Neural cell (in vitro differentiated cells): ENCODE data around the gene SNRPA. TPM values are rescaled to one million over a fixed set of nuclear protein-coding genes. Genes with fewer than 3 reads are reported as not detected.

Experiments used
- H2AFZ ChIP-seq: fragments of 200-600, 300-800 bp; sonication (generic), shearing (Covaris generic); 2 replicates; pipeline ENCODE4 v1.6.0; 2014; ENCODE audit warnings: low read depth, mild to moderate bottlenecking, antibody characterized with exemption, low read length, moderate library complexity
- H3F3A ChIP-seq: fragments of 200-600 bp; shearing (Covaris generic); 2 replicates; pipeline ENCODE4 v1.6.1; 2016; ENCODE audit warnings: mild to moderate bottlenecking, moderate library complexity, mixed read lengths, antibody characterized with exemption, low read length; ENCODE audit not compliant: insufficient read depth, poor library complexity, severe bottlenecking
- H3K27ac ChIP-seq: fragments of 200-600, 300-800 bp; sonication (generic), shearing (Covaris generic); 2 replicates; pipeline ENCODE4 v1.5.1; 2014; ENCODE audit warnings: mild to moderate bottlenecking, low read length, moderate library complexity
- H3K27me3 ChIP-seq: fragments of 300-800, 200-600 bp; sonication (generic), shearing (Covaris generic); 2 replicates; pipeline ENCODE4 v1.6.0; 2014; ENCODE audit warnings: mild to moderate bottlenecking, low read depth, low read length, moderate library complexity; ENCODE audit not compliant: insufficient read depth
- H3K36me3 ChIP-seq: fragments of 300-800, 200-600 bp; sonication (generic), shearing (Covaris generic); 2 replicates; pipeline ENCODE4 v1.5.1; 2014; ENCODE audit warnings: mild to moderate bottlenecking, antibody characterized with exemption, low read length, moderate library complexity; ENCODE audit not compliant: insufficient read depth
- H3K4me2 ChIP-seq: fragments of 300-800, 200-600 bp; sonication (generic), shearing (Covaris generic); 2 replicates; pipeline ENCODE4 v1.6.0; 2014; ENCODE audit warnings: mild to moderate bottlenecking, low read length
- H3K4me3 ChIP-seq: fragments of 300-800, 200-600 bp; sonication (generic), shearing (Covaris generic); 2 replicates; pipeline ENCODE4 v1.5.1; 2014; ENCODE audit warnings: mild to moderate bottlenecking, low read length, moderate library complexity
- H3K79me2 ChIP-seq: fragments of 200-600 bp; shearing (Covaris generic); replicated peaks from 2 replicates; pipeline ENCODE4 v1.6.0; 2014; ENCODE audit warnings: mild to moderate bottlenecking, low read length, moderate library complexity; ENCODE audit not compliant: insufficient read depth
- H3K9ac ChIP-seq: fragments of 300-800, 200-600 bp; sonication (generic), shearing (Covaris generic); 2 replicates; pipeline ENCODE4 v1.6.1; 2016; ENCODE audit warnings: mild to moderate bottlenecking, low read length, mixed read lengths
- H3K9me2 ChIP-seq: fragments of 200-600 bp; shearing (Covaris generic); 2 replicates; pipeline ENCODE4 v1.6.1; 2016; ENCODE audit warnings: mild to moderate bottlenecking, low read length, mixed read lengths; ENCODE audit not compliant: insufficient read depth
- H3K9me3 ChIP-seq: fragments of 200-600, 300-800 bp; sonication (generic), shearing (Covaris generic); 2 replicates; pipeline ENCODE4 v1.6.1; 2016; ENCODE audit warnings: mild to moderate bottlenecking, mixed run types, low read length, moderate library complexity, mixed read lengths
- H4K20me1 ChIP-seq: fragments of 200-600 bp; shearing (Covaris generic); 2 replicates; pipeline ENCODE4 v1.6.1; 2016; ENCODE audit warnings: mild to moderate bottlenecking, mixed run types; ENCODE audit not compliant: insufficient read depth
- EP300 ChIP-seq: fragments of 450-650 bp; conservative IDR thresholded peaks from 2 replicates; pipeline ENCODE4 v1.6.1; 2014; ENCODE audit warnings: antibody characterized with exemption, mild to moderate bottlenecking, moderate library complexity; ENCODE audit not compliant: poor library complexity, severe bottlenecking
- EZH2 ChIP-seq: fragments of 200-600, 300-800 bp; shearing (Covaris generic), sonication (generic); IDR thresholded peaks from 2 replicates; pipeline ENCODE4 v1.6.1; 2014; ENCODE audit warnings: antibody characterized with exemption, low read length, borderline replicate concordance, mild to moderate bottlenecking; ENCODE audit not compliant: insufficient read depth, poor library complexity, severe bottlenecking
- MXI1 ChIP-seq: fragments of 450-650 bp; conservative IDR thresholded peaks from 2 replicates; pipeline ENCODE4 v1.6.1; 2014; ENCODE audit warnings: antibody characterized with exemption, mild to moderate bottlenecking; ENCODE audit not compliant: poor library complexity, severe bottlenecking
- POLR2AphosphoS5 ChIP-seq: IDR thresholded peaks from 2 replicates; pipeline ENCODE4 v1.6.1; 2012
- RAD21 ChIP-seq: fragments of 450-650 bp; conservative IDR thresholded peaks from 2 replicates; pipeline ENCODE4 v1.6.1; 2014; ENCODE audit warnings: antibody characterized with exemption, mild to moderate bottlenecking, moderate library complexity
- SMC3 ChIP-seq: fragments of 450-650 bp; conservative IDR thresholded peaks from 2 replicates; pipeline ENCODE4 v1.6.1; 2014; ENCODE audit warnings: antibody characterized with exemption, mild to moderate bottlenecking, moderate library complexity; ENCODE audit not compliant: poor library complexity
- TAF1 ChIP-seq: IDR thresholded peaks from 2 replicates; pipeline ENCODE4 v1.6.1; 2012; ENCODE audit warnings: low read depth
- polyA plus RNA-seq: library from polyadenylated mRNA; depleted of rRNA; stranded (reverse); fragments of >200 nt; gene quantifications from 2 replicates; pipeline ENCODE4 v1.2.3, GENCODE V29; 2014
- TF ChIP-seq, protein P1 (sequence below): fragments of 450-650 bp; IDR thresholded peaks from 2 replicates; pipeline ENCODE4 v1.5.1; 2014; ENCODE audit warnings: antibody characterized with exemption, mild to moderate bottlenecking, moderate library complexity; ENCODE audit not compliant: poor library complexity, severe bottlenecking
- TF ChIP-seq, protein P2 (sequence below): IDR thresholded peaks from 2 replicates; pipeline ENCODE4 v1.6.1; 2012; ENCODE audit warnings: borderline replicate concordance

Gene SNRPA
- polyA plus RNA-seq, 1 donor from 2014 or later = 29.9 TPM

DNA sequence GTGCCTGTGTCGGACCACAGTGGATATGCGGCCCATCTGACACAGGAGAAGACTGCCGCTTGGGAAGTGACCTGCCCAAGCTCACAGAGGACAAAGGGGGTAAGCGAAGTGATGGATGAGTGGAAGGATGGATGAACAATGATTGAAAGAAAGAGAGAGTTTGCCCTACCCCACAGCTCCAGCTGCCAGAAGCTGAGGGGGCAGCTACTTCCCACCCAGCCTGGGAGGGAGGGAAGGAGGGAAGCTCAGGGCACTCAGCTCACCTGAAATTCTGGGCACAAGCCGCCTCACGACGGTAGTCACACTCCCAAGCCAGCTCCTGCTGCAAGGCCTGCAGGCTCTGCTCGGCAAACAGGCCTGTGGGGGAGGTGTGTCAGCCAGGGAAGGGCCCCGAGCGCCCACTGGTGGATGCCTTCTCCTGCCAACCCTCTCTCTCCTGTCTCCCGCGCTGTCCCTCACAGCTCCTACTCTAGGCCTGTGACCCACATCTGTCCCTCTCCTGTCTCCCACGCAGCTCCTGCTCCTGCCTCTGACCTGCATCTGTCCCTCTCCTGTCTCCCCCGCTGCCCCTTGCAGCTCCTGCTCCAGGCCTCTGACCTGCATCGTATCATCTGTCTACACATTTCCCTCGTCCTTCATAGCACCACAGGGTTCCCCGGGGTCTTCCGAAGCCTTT lies 48.5 kb upstream of the SNRPA start:
- Histone ChIP-seq H2AFZ (no peak overlapping the region), H3K79me2 (no peaks in the 10 kb centered on the region), H3K27ac (no peak overlapping the region), H3F3A (no peaks in the 10 kb centered on the region), H3K9ac (no peak overlapping the region), H3K4me2 (no peak overlapping the region), H3K4me3 (no peak overlapping the region), H3K9me3 (no peaks in the 10 kb centered on the region), H3K36me3 (peaks cover 8% of the 10 kb centered on the region), H3K9me2 (no peaks in the 10 kb centered on the region), H3K27me3 (no peaks in the 10 kb centered on the region), H4K20me1 (no peaks in the 10 kb centered on the region)
- no peak for TF ChIP-seq SMC3
- TF ChIP-seq EZH2 = no peak
- TF ChIP-seq MXI1 = no peak
- no peak for TF ChIP-seq TAF1
- TF ChIP-seq, protein P1, sequence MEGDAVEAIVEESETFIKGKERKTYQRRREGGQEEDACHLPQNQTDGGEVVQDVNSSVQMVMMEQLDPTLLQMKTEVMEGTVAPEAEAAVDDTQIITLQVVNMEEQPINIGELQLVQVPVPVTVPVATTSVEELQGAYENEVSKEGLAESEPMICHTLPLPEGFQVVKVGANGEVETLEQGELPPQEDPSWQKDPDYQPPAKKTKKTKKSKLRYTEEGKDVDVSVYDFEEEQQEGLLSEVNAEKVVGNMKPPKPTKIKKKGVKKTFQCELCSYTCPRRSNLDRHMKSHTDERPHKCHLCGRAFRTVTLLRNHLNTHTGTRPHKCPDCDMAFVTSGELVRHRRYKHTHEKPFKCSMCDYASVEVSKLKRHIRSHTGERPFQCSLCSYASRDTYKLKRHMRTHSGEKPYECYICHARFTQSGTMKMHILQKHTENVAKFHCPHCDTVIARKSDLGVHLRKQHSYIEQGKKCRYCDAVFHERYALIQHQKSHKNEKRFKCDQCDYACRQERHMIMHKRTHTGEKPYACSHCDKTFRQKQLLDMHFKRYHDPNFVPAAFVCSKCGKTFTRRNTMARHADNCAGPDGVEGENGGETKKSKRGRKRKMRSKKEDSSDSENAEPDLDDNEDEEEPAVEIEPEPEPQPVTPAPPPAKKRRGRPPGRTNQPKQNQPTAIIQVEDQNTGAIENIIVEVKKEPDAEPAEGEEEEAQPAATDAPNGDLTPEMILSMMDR = no peak
- TF ChIP-seq, protein P2, sequence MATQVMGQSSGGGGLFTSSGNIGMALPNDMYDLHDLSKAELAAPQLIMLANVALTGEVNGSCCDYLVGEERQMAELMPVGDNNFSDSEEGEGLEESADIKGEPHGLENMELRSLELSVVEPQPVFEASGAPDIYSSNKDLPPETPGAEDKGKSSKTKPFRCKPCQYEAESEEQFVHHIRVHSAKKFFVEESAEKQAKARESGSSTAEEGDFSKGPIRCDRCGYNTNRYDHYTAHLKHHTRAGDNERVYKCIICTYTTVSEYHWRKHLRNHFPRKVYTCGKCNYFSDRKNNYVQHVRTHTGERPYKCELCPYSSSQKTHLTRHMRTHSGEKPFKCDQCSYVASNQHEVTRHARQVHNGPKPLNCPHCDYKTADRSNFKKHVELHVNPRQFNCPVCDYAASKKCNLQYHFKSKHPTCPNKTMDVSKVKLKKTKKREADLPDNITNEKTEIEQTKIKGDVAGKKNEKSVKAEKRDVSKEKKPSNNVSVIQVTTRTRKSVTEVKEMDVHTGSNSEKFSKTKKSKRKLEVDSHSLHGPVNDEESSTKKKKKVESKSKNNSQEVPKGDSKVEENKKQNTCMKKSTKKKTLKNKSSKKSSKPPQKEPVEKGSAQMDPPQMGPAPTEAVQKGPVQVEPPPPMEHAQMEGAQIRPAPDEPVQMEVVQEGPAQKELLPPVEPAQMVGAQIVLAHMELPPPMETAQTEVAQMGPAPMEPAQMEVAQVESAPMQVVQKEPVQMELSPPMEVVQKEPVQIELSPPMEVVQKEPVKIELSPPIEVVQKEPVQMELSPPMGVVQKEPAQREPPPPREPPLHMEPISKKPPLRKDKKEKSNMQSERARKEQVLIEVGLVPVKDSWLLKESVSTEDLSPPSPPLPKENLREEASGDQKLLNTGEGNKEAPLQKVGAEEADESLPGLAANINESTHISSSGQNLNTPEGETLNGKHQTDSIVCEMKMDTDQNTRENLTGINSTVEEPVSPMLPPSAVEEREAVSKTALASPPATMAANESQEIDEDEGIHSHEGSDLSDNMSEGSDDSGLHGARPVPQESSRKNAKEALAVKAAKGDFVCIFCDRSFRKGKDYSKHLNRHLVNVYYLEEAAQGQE = no peak
- TF ChIP-seq RAD21 = no peak
- TF ChIP-seq POLR2AphosphoS5 = no peak
- TF ChIP-seq EP300 = no peak

DNA sequence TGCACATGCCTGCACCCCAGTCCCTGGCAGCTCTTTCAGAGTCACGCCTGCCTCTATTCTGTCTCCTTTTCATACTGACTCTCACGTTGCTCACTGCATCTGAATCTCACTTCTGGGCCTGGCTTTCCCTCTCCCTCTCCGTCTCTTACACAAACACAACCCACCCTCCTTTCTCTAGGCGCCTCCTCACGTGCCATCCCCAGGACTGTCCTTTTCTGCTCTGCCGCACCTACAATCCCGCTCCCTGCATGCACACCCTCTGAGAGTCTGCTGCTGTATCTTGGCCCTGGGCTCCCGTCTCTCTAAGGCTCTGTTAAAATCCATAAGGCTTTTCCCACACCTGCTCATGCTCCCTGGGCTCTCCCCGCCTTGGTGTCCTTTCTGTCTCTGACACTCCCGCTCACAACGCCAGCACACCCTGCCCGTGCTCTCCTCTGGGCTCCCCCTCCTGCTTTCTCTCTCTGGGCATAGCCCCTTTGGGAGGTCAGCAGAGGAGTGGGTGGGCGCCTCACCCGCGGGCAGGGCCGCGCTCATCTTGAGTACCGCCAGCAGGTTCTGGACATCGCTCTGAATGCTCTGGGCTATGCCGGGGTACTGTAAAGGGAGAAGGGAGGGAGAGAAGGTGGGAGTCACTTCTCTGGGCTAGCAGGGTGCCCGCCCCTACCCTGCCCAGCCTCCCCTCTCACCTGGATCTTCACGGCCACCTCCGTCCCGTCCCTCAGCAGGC lies 47.8 kb upstream of the SNRPA start:
- Histone ChIP-seq H2AFZ (no peak overlapping the region), H4K20me1 (no peaks in the 10 kb centered on the region), H3K27ac (no peak overlapping the region), H3K36me3 (peaks cover 8% of the 10 kb centered on the region), H3K27me3 (no peaks in the 10 kb centered on the region), H3K9me3 (no peaks in the 10 kb centered on the region), H3K4me3 (no peak overlapping the region), H3F3A (no peaks in the 10 kb centered on the region), H3K9me2 (no peaks in the 10 kb centered on the region), H3K9ac (no peak overlapping the region), H3K4me2 (no peak overlapping the region), H3K79me2 (no peaks in the 10 kb centered on the region)
- TF ChIP-seq POLR2AphosphoS5 (no peak), EP300 (no peak), TAF1 (no peak), EZH2 (no peak), SMC3 (no peak), MXI1 (no peak), RAD21 (no peak)
- TF ChIP-seq, protein P1 = no peak
- TF ChIP-seq, protein P2 = no peak
